Activated CD4-positive, alpha-beta T cell treated with anti-CD3 and anti-CD28 coated beads for 1 hour (primary cell): ENCODE results near the gene SLC7A7.
"Not testable (repeated sequence)": the region's sequence is repeated elsewhere in the genome, so short reads cannot be mapped to it uniquely, and the experiment has no call there.

Source experiments
- DNase-seq: peaks from one replicate; pipeline ENCODE4 v3.0.0-alpha.2; 2020

Gene SLC7A7

GRCh38 chr14:22747769-22748168, 67.5 kb downstream of the SLC7A7 start:
- no peak for DNase-seq

GRCh38 chr14:22740020-22740419, 75.2 kb downstream of the SLC7A7 start:
- no peak for DNase-seq

GRCh38 chr14:22739423-22739822, 75.8 kb downstream of the SLC7A7 start:
- DNase-seq: no peak

DNA sequence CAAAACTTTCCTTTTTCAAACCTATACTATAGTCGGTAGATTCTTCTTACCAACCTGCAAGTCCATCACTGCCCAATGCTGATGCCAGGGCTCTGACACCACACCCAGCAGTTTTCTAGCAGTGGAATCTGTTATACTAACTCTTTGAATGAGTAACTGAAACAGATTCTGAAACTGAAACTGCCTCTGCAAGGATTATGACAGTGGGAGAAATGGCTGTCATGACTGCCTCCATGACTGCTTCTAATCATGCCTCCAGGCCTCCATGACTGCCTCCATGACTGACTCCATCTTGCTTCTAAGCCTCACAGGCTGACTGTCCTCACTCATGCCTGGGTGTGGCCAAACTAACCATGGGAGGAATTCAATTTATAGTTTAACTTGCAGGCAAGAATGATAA, 78.2 kb downstream of the SLC7A7 start:
- DNase-seq: no peak

GRCh38 chr14:22736384-22736783, 78.9 kb downstream of the SLC7A7 start:
- not testable (repeated sequence) for DNase-seq

- DNase-seq: no peak
Observed at GRCh38 chr14:22735096-22735495, 80.1 kb downstream of the SLC7A7 start.

GRCh38 chr14:22733829-22734228, 81.4 kb downstream of the SLC7A7 start:
- no peak for DNase-seq

- not testable (repeated sequence) for DNase-seq
Observed at GRCh38 chr14:22732062-22732461, 83.2 kb downstream of the SLC7A7 start.

DNA sequence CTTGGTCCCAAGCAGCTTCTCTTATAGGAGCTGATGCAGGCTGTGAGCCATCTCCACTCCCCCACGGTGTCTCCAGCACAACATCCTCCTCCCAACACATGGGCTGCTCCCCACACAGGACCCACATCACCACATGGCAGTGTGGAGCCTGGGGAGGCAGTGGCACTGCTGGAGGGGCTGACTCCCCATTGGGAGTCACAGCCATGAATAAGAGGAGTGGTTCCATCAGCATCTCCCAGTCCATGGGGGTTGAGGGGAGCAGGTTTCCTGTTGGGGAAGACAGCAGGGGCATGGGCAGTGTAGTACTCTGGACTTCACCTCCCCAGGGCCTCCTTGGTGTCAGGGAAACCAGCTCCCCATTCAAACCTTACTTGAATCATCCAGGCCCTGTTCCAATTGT, 89.2 kb downstream of the SLC7A7 start:
- DNase-seq: no peak

- DNase-seq: not testable (repeated sequence)
Observed at GRCh38 chr14:22725374-22725773, 89.9 kb downstream of the SLC7A7 start.

DNA sequence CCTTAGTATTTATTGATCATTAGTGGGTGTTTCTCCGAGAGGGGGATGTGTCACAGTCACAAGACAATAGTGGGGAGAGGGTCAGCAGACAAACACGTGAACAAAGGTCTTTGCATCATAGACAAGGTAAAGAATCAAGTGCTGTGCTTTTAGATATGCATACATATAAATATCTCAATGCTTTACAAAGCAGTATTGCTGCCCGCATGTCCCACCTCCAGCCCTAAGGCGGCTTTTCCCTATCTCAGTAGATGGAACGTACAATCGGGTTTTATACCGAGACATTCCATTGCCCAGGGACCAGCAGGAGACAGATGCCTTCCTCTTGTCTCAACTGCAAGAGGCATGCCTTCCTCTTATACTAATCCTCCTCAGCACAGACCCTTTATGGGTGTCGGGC, 90.4 kb downstream of the SLC7A7 start:
- DNase-seq: not testable (repeated sequence)

- no peak for DNase-seq
Observed at GRCh38 chr14:22723815-22724214, 91.4 kb downstream of the SLC7A7 start.
